Panc1 (cell line): ENCODE measurements around the gene IMMT. TPM values are rescaled to one million over a fixed set of nuclear protein-coding genes. Genes with fewer than 3 reads are reported as not detected.

Experiments used
- ATAC-seq: fragments of 200-7000 bp; cut with Tn5 transposase; 2 replicates; pipeline ENCODE4 v1.9.1; 2020; ENCODE audit warnings: mild to moderate bottlenecking, moderate library complexity
- BruUV-seq: library from RNA; stranded (reverse); fragments of 400-500 nt; replicated peaks from 2 replicates; lab custom pipeline; 2021; lab: Mats Ljungman, UMichigan
- CTCF ChIA-PET: fragments of 300-600 bp; sonication (Branson Sonifier 250); formaldehyde crosslinking; loops from one replicate; lab custom pipeline; 2022; ENCODE audit warnings: antibody characterized with exemption; lab: Charles Lee
- POLR2A ChIA-PET: fragments of 300-600 bp; sonication (Branson Sonifier 250); formaldehyde crosslinking; loops from one replicate; lab custom pipeline; 2022; ENCODE audit warnings: antibody characterized with exemption; lab: Charles Lee
- DNase-seq: peaks from one replicate; pipeline ENCODE4 v3.0.0-alpha.2; 2010; ENCODE audit warnings: low read depth, low spot score
- H3K27ac ChIP-seq: 2 replicates; pipeline ENCODE4 v1.5.1; 2011; ENCODE audit warnings: mild to moderate bottlenecking, low read length, inconsistent platforms
- H3K27me3 ChIP-seq: fragments of 200-500 bp; sonication (Bioruptor generic); 2 replicates; pipeline ENCODE4 v1.6.0; 2014; ENCODE audit warnings: low read length, inconsistent platforms; ENCODE audit not compliant: control insufficient read depth, insufficient read depth
- H3K36me3 ChIP-seq: fragments of 200-500 bp; sonication (Bioruptor generic); 2 replicates; pipeline ENCODE4 v1.5.1; 2014; ENCODE audit warnings: inconsistent platforms, mild to moderate bottlenecking, low read length, moderate library complexity; ENCODE audit not compliant: control insufficient read depth, insufficient read depth
- H3K4me1 ChIP-seq: 2 replicates; pipeline ENCODE4 v1.5.1; 2011; ENCODE audit warnings: inconsistent platforms, mild to moderate bottlenecking, low read length, moderate library complexity; ENCODE audit not compliant: control insufficient read depth, insufficient read depth
- H3K4me3 ChIP-seq, 2 experiments: 2 replicates each; pipeline ENCODE4 v1.5.1; 2011 to 2012; ENCODE audit warnings: low read depth in 2 of 2, low read length in 2 of 2, mild to moderate bottlenecking in 2 of 2, inconsistent platforms in 1 of 2, moderate library complexity in 1 of 2
- H3K9me3 ChIP-seq: fragments of 200-500 bp; sonication (Bioruptor generic); 2 replicates; pipeline ENCODE4 v1.5.1; 2014; ENCODE audit warnings: low read depth, mild to moderate bottlenecking, inconsistent platforms, low read length, moderate library complexity; ENCODE audit not compliant: control insufficient read depth, insufficient read depth
- CTCF ChIP-seq: fragments of 450-650 bp; IDR thresholded peaks from 2 replicates; pipeline ENCODE4 v1.5.1; 2017; ENCODE audit warnings: mild to moderate bottlenecking
- POLR2AphosphoS5 ChIP-seq: IDR thresholded peaks from 2 replicates; pipeline ENCODE4 v1.6.1; 2012; ENCODE audit warnings: mild to moderate bottlenecking, low read depth, low read length, moderate library complexity
- REST ChIP-seq, 2 experiments: IDR thresholded peaks; 2 replicates each; pipeline ENCODE4 v1.6.1; 2011 to 2012; ENCODE audit warnings: low read depth in 2 of 2, control low read depth in 1 of 2, low read length in 1 of 2, mild to moderate bottlenecking in 1 of 2, moderate library complexity in 1 of 2; ENCODE audit not compliant: insufficient read depth in 1 of 2
- SIN3A ChIP-seq: IDR thresholded peaks from 2 replicates; pipeline ENCODE4 v1.6.1; 2012; ENCODE audit warnings: low read depth, mild to moderate bottlenecking, low read length, moderate library complexity, borderline replicate concordance; ENCODE audit not compliant: insufficient read depth
- TCF7L2 ChIP-seq: IDR thresholded peaks from 2 replicates; pipeline ENCODE4 v1.6.1; 2011; ENCODE audit warnings: mild to moderate bottlenecking, low read depth, low read length, inconsistent platforms
- in situ Hi-C: cut with HindIII; loops from 2 replicates; pipeline ENCODE4 v1.10.0; 2016; ENCODE audit warnings: low sequenced_read_pairs, low pct_unique_long_range_greater_than_20kb
- intact Hi-C: fragments of 100-400 bp; cut with micrococcal nuclease; formaldehyde crosslinking; loops from one replicate; pipeline ENCODE4 v1.10.0; 2022; ENCODE audit not compliant: unreplicated experiment
- total RNA-seq: library from RNA; stranded (reverse); gene quantifications from one replicate; pipeline ENCODE4 v1.2.1, GENCODE V29; 2021; ENCODE audit not compliant: unreplicated experiment

IMMT gene
- total RNA-seq, 1 experiment from 2014 or later = 138 TPM

GRCh38 chr2:86135653-86136052, 59.6 kb downstream of the IMMT start:
- intact Hi-C loops (no loop called here), in situ Hi-C loops (no loop called here)
- POLR2A ChIA-PET = interaction anchor here (0.6 kb wide), 1 partner anchor 305 kb away, joined by 3 read pairs; no protein-coding TSS in a partner anchor
- Histone ChIP-seq H3K4me3 (no peak overlapping the region), H3K9me3 (no peaks in the 10 kb centered on the region), H3K36me3 (peaks cover 80% of the 10 kb centered on the region), H3K27me3 (no peaks in the 10 kb centered on the region), H3K4me1 (no peaks in the 10 kb centered on the region), H3K27ac (no peak overlapping the region)
- no peak for DNase-seq
- no TSS peak for BruUV-seq
- TF ChIP-seq REST (IDR thresholded peaks at IDR 0.05; ENCODE audit: insufficient read depth in 1 of 2, low read depth in 2 of 2, low read length in 1 of 2) = no peak
- no peak for TF ChIP-seq SIN3A
- TF ChIP-seq POLR2AphosphoS5 = no peak
- TF ChIP-seq TCF7L2 = no peak
- TF ChIP-seq CTCF = no peak
- ATAC-seq = no peak
- CTCF ChIA-PET = no interaction called here

GRCh38 chr2:86134709-86135108, 60.6 kb downstream of the IMMT start:
- H3K36me3 ChIP-seq = peaks cover 81% of the 10 kb centered on the region

More at GRCh38 chr2:86134709-86135108, 60.6 kb downstream of the IMMT start:
- no peaks in the 10 kb centered on the region for H3K9me3 ChIP-seq
- BruUV-seq = no TSS peak
- ATAC-seq (no peak), DNase-seq (no peak)
- in situ Hi-C loops (no loop called here), intact Hi-C loops (no loop called here)
- no peaks in the 10 kb centered on the region for H3K27me3 ChIP-seq
- no peaks in the 10 kb centered on the region for H3K4me1 ChIP-seq
- CTCF ChIA-PET = no interaction called here
- H3K4me3 ChIP-seq = no peak overlapping the region
- TF ChIP-seq POLR2AphosphoS5 (no peak), REST (IDR thresholded peaks at IDR 0.05; ENCODE audit: insufficient read depth in 1 of 2, low read depth in 2 of 2, low read length in 1 of 2) (no peak), CTCF (no peak), SIN3A (no peak), TCF7L2 (no peak)
- no peak overlapping the region for H3K27ac ChIP-seq
- POLR2A ChIA-PET = no interaction called here
